ENCODE results near the gene CYS1. TPM values are rescaled to one million over a fixed set of nuclear protein-coding genes. Genes with fewer than 3 reads are reported as not detected.

CYS1 gene
- total RNA-seq, 2 donors from 2014 or later, result 0.29 to 0.44 TPM

DNA sequence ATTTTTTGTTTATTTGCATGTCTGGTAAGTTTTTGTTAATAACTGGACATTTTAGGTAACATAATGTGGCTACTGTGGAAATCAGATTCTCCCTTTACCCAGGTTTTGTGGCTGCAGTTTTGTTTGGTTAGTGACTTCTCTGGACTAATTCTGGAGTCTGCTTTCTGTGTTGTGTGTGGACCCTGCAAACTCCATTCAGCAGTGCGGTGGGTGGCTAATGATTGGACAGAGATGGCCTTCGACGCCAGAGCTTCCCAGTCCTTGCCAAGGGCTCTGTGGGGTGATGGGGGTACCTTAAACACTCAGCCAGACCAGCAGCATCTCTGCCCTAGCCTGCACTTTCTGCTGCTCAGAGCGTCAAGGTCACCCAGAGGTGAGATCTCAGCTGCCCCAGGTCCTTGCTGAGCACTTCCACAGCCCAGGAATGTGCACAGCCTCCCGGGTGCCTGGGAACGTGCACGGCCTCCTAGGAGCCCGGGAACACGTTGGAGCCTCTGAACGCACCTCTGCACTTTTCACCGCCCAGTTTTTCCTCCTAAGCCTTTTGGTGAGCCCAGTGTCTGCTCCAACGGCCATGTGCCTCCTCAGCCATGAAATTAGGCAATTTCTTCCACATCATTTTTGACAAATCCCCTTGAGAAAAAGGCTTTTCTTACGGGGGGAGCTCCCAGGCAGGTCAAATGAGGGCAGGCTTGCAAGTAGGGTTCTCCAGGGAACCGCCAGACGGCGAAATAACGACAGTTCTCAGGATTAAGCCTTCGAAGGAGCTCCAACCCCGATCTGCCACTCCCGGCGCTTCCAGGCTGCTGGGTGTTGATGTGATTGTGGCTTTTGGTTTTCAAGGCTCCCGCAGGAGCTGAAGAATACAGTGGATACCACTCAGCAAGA is 72.0 kb downstream of the CYS1 start:
- H3K36me3 ChIP-seq (ENCODE audit: control insufficient read depth, insufficient read depth, low read length), result no peaks in the 10 kb centered on the region
- Mint-ChIP-seq H3K27ac (no peak overlapping the region), H3K4me1 (no peaks in the 10 kb centered on the region), H3K27me3 (ENCODE audit: insufficient read depth) (no peaks in the 10 kb centered on the region), H3K36me3 (ENCODE audit: low read depth) (no peaks in the 10 kb centered on the region), H3K9me3 (no peaks in the 10 kb centered on the region), H3K4me3 (no peak overlapping the region)
- no peaks in the 10 kb centered on the region for H3K27me3 ChIP-seq (ENCODE audit: control insufficient read depth, insufficient read depth, low read length, poor library complexity, severe bottlenecking)
- H3K9ac ChIP-seq (ENCODE audit: extremely low read depth, low read length, poor library complexity, severe bottlenecking), result no peak overlapping the region
- no peaks in the 10 kb centered on the region for H3K9me3 ChIP-seq (ENCODE audit: control insufficient read depth, low read length)
- H3K4me3 ChIP-seq (ENCODE audit: low read length), result no peak overlapping the region
- no peaks in the 10 kb centered on the region for H3K4me1 ChIP-seq (ENCODE audit: control insufficient read depth, insufficient read depth, low read length)
- TF ChIP-seq, protein P1, sequence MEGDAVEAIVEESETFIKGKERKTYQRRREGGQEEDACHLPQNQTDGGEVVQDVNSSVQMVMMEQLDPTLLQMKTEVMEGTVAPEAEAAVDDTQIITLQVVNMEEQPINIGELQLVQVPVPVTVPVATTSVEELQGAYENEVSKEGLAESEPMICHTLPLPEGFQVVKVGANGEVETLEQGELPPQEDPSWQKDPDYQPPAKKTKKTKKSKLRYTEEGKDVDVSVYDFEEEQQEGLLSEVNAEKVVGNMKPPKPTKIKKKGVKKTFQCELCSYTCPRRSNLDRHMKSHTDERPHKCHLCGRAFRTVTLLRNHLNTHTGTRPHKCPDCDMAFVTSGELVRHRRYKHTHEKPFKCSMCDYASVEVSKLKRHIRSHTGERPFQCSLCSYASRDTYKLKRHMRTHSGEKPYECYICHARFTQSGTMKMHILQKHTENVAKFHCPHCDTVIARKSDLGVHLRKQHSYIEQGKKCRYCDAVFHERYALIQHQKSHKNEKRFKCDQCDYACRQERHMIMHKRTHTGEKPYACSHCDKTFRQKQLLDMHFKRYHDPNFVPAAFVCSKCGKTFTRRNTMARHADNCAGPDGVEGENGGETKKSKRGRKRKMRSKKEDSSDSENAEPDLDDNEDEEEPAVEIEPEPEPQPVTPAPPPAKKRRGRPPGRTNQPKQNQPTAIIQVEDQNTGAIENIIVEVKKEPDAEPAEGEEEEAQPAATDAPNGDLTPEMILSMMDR (conservative IDR thresholded peaks at IDR 0.05), result no peak
- H3K27ac ChIP-seq (ENCODE audit: low read depth, low read length), result no peak overlapping the region
- DNase-seq, result no peak
- 85 to 86% methylated on average over 19 to 22 of the region's 22 CpGs for WGBS, 2 experiments (ENCODE audit: insufficient coverage in 1 of 2, insufficient read length in 1 of 2)

DNA sequence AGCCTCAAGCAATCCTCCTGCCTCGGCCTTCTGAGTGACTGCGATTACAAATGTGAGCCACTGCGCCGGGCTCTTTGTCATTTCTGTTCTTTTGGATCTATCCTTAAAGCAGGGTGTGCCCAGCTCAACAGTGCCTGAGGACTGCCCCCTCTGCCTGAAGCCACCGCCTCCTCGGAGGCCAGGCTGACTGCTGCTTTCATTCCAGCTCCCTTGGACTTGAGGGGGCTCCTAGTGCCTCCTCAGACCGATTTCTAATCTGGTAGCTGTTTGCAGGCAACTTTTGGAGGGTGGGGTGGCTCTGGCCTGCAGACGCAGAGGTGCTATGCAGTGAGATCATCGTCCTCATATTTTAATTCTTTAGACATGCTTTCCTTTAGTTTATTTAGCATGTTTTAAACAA is 72.8 kb downstream of the CYS1 start:
- Mint-ChIP-seq H3K36me3 (ENCODE audit: low read depth) (no peaks in the 10 kb centered on the region), H3K9me3 (no peaks in the 10 kb centered on the region), H3K4me3 (no peak overlapping the region), H3K27me3 (ENCODE audit: insufficient read depth) (no peaks in the 10 kb centered on the region), H3K4me1 (no peaks in the 10 kb centered on the region), H3K27ac (no peak overlapping the region)
- Histone ChIP-seq H3K36me3 (ENCODE audit: control insufficient read depth, insufficient read depth, low read length) (no peaks in the 10 kb centered on the region), H3K27ac (ENCODE audit: low read depth, low read length) (no peak overlapping the region), H3K4me1 (ENCODE audit: control insufficient read depth, insufficient read depth, low read length) (no peaks in the 10 kb centered on the region), H3K9me3 (ENCODE audit: control insufficient read depth, low read length) (no peaks in the 10 kb centered on the region), H3K9ac (ENCODE audit: extremely low read depth, low read length, poor library complexity, severe bottlenecking) (no peak overlapping the region), H3K4me3 (ENCODE audit: low read length) (no peak overlapping the region), H3K27me3 (ENCODE audit: control insufficient read depth, insufficient read depth, low read length, poor library complexity, severe bottlenecking) (no peaks in the 10 kb centered on the region)
- TF ChIP-seq, protein P1 (conservative IDR thresholded peaks at IDR 0.05), result no peak
- no peak for DNase-seq
- 91 to 92% methylated on average over 8 to 9 of the region's 9 CpGs for WGBS, 2 experiments (ENCODE audit: insufficient coverage in 1 of 2, insufficient read length in 1 of 2)

Other genes with a start within 250 kb of the CYS1 start
- gene TAF1B, start 236.9 kb downstream of the CYS1 start, total RNA-seq, result 10 to 100 TPM; 36.2 to 41.9 TPM
- gene GRHL1, start 128.7 kb downstream of the CYS1 start, total RNA-seq, result 1 to 10 TPM; 2.7 to 2.9 TPM
- 10 to 100 TPM in 1 of 2 donors, 1 to 10 TPM in 1; 9.3 to 13.1 TPM for gene KLF11, start 36.9 kb downstream of the CYS1 start, total RNA-seq
- gene RRM2, start 42.3 kb upstream of the CYS1 start, total RNA-seq, result 100 to 1,000 TPM; 142 to 157 TPM
- 1 to 10 TPM; 6.8 to 8.1 TPM for gene HPCAL1, start 222.5 kb upstream of the CYS1 start, total RNA-seq

Measured in endodermal cell (in vitro differentiated cells).